GM12891 (cell line): Measurements from ENCODE around the gene ADARB1.

ENCODE experiments used
- DNase-seq: peaks from one replicate; pipeline ENCODE4 v3.0.0; 2011; ENCODE audit warnings: low spot score; ENCODE audit not compliant: insufficient read length
- FAIRE-seq: peaks from 2 replicates; lab custom pipeline; 2011; peaks lifted over from hg19 to GRCh38; lab: Jason Lieb, UNC
- PAX5 ChIP-seq: IDR thresholded peaks from 2 replicates; pipeline ENCODE4 v1.6.1; 2011; ENCODE audit warnings: low read length, moderate library complexity, mild to moderate bottlenecking; ENCODE audit not compliant: insufficient read depth, severe bottlenecking
- POLR2A ChIP-seq: IDR thresholded peaks from 2 replicates; pipeline ENCODE4 v1.6.1; 2011; ENCODE audit warnings: low read depth, low read length, control low read depth
- POLR2AphosphoS5 ChIP-seq: IDR thresholded peaks from 2 replicates; pipeline ENCODE4 v1.6.1; 2011; ENCODE audit warnings: low read depth, low read length, control low read depth
- POU2F2 ChIP-seq: IDR thresholded peaks from 2 replicates; pipeline ENCODE4 v1.6.1; 2011; ENCODE audit warnings: low read depth, mild to moderate bottlenecking, control low read depth, low read length, moderate library complexity
- SPI1 ChIP-seq: IDR thresholded peaks from 2 replicates; pipeline ENCODE4 v1.6.1; 2011; ENCODE audit warnings: low read depth, low read length, control low read depth
- TAF1 ChIP-seq: IDR thresholded peaks from 2 replicates; pipeline ENCODE4 v1.6.1; 2011; ENCODE audit warnings: low read depth, low read length, control low read depth

ADARB1 gene

GRCh38 chr21:45091550-45092322 lies 17.4 kb downstream of the ADARB1 start:
- FAIRE-seq (no peak), DNase-seq (no peak)
- TF ChIP-seq PAX5 (no peak), SPI1 (no peak), POLR2A (no peak), POLR2AphosphoS5 (no peak)

- DNase-seq (no peak), FAIRE-seq (no peak)
- TF ChIP-seq TAF1, result no peak
- no peak for TF ChIP-seq POLR2AphosphoS5
These were observed 18.7 kb downstream of the ADARB1 start for GRCh38 chr21:45093035-45093532.

GRCh38 chr21:45094412-45094811 lies 20.0 kb downstream of the ADARB1 start:
- no peak for DNase-seq
- FAIRE-seq, result no peak
- TF ChIP-seq POLR2A (no peak), PAX5 (no peak), POLR2AphosphoS5 (no peak), POU2F2 (no peak), SPI1 (no peak), TAF1 (no peak)

GRCh38 chr21:45095505-45095904 lies 21.1 kb downstream of the ADARB1 start:
- TF ChIP-seq POLR2A (no peak), SPI1 (no peak), POLR2AphosphoS5 (no peak), TAF1 (no peak), POU2F2 (no peak), PAX5 (no peak)
- DNase-seq (no peak), FAIRE-seq (no peak)

- no peak for DNase-seq
- TF ChIP-seq SPI1 (no peak), PAX5 (no peak), POLR2AphosphoS5 (no peak), TAF1 (no peak), POU2F2 (no peak), POLR2A (no peak)
- FAIRE-seq, result no peak
These were observed 21.8 kb downstream of the ADARB1 start for GRCh38 chr21:45096217-45096616.

GRCh38 chr21:45097827-45098387 lies 23.5 kb downstream of the ADARB1 start:
- TF ChIP-seq PAX5 (no peak), SPI1 (no peak), POLR2AphosphoS5 (no peak), POU2F2 (no peak), TAF1 (no peak), POLR2A (no peak)
- no peak for DNase-seq
- FAIRE-seq, result no peak

GRCh38 chr21:45098867-45099266 lies 24.5 kb downstream of the ADARB1 start:
- peak; percentile 26 for FAIRE-seq
- DNase-seq, result no peak
- TF ChIP-seq POU2F2 (no peak), PAX5 (no peak), TAF1 (no peak), POLR2AphosphoS5 (no peak), POLR2A (no peak), SPI1 (no peak)

- DNase-seq, result no peak
- TF ChIP-seq PAX5 (no peak), POLR2AphosphoS5 (no peak), TAF1 (no peak), POU2F2 (no peak), POLR2A (no peak), SPI1 (no peak)
- no peak for FAIRE-seq
These were observed 25.2 kb downstream of the ADARB1 start for GRCh38 chr21:45099571-45099970.

GRCh38 chr21:45100866-45101265 lies 26.5 kb downstream of the ADARB1 start:
- FAIRE-seq (no peak), DNase-seq (no peak)
- TF ChIP-seq TAF1, result no peak
- no peak for TF ChIP-seq PAX5
- no peak for TF ChIP-seq POLR2A
- TF ChIP-seq SPI1, result no peak
- no peak for TF ChIP-seq POU2F2
- TF ChIP-seq POLR2AphosphoS5, result no peak

- FAIRE-seq (no peak), DNase-seq (no peak)
- TF ChIP-seq SPI1 (no peak), POLR2A (no peak), POU2F2 (no peak), PAX5 (no peak), TAF1 (no peak), POLR2AphosphoS5 (no peak)
These were observed 28.1 kb downstream of the ADARB1 start for GRCh38 chr21:45102391-45102932.
